ENCODE measurements around the gene CTTNBP2NL.
A peak's percentile ranks its signal among the peaks of the same experiment; 100 is the strongest.
"Not testable (repeated sequence)": the region's sequence is repeated elsewhere in the genome, so short reads cannot be mapped to it uniquely, and the experiment has no call there.

Gene CTTNBP2NL

GRCh38 chr1:112386731-112387346, 9.2 kb upstream of the CTTNBP2NL start:
- DNase-seq (ENCODE audit: low read depth in 2 of 3, low spot score in 2 of 3), result no peak

- no peak for DNase-seq (ENCODE audit: low read depth in 2 of 3, low spot score in 2 of 3)
Measured at GRCh38 chr1:112387807-112388206, 8.2 kb upstream of the CTTNBP2NL start.

GRCh38 chr1:112388436-112388835, 7.6 kb upstream of the CTTNBP2NL start:
- DNase-seq (ENCODE audit: low read depth in 2 of 3, low spot score in 2 of 3), result no peak

GRCh38 chr1:112389689-112390088, 6.3 kb upstream of the CTTNBP2NL start:
- no peak for DNase-seq (ENCODE audit: low read depth in 2 of 3, low spot score in 2 of 3)

GRCh38 chr1:112390335-112390734, 5.7 kb upstream of the CTTNBP2NL start:
- DNase-seq (ENCODE audit: low read depth in 2 of 3, low spot score in 2 of 3), result not testable (repeated sequence)

- DNase-seq (ENCODE audit: low read depth in 2 of 3, low spot score in 2 of 3), result peak; percentile 38 to 67 (median 43)
Measured at GRCh38 chr1:112390775-112391602, 5.0 kb upstream of the CTTNBP2NL start.

- DNase-seq (ENCODE audit: low read depth in 2 of 3, low spot score in 2 of 3), result no peak
Measured at GRCh38 chr1:112391603-112391940, 4.4 kb upstream of the CTTNBP2NL start.

GRCh38 chr1:112393631-112393974, 2.4 kb upstream of the CTTNBP2NL start:
- DNase-seq (ENCODE audit: low read depth in 2 of 3, low spot score in 2 of 3), result no peak

- DNase-seq (ENCODE audit: low read depth in 2 of 3, low spot score in 2 of 3), result no peak
Measured at GRCh38 chr1:112394743-112395062, 1.3 kb upstream of the CTTNBP2NL start.

GRCh38 chr1:112395256-112395820, 676 bp upstream of the CTTNBP2NL start:
- no peak for DNase-seq (ENCODE audit: low read depth in 2 of 3, low spot score in 2 of 3)

- no peak for DNase-seq (ENCODE audit: low read depth in 2 of 3, low spot score in 2 of 3)
Measured at GRCh38 chr1:112396653-112397471, 848 bp downstream of the CTTNBP2NL start.

- no peak for DNase-seq (ENCODE audit: low read depth in 2 of 3, low spot score in 2 of 3)
Measured at GRCh38 chr1:112397841-112398240, 1.8 kb downstream of the CTTNBP2NL start.

- DNase-seq (ENCODE audit: low read depth in 2 of 3, low spot score in 2 of 3), result no peak
Measured at GRCh38 chr1:112399456-112399855, 3.4 kb downstream of the CTTNBP2NL start.

GRCh38 chr1:112400706-112401105, 4.7 kb downstream of the CTTNBP2NL start:
- not testable (repeated sequence) for DNase-seq (ENCODE audit: low read depth in 2 of 3, low spot score in 2 of 3)

- no peak for DNase-seq (ENCODE audit: low read depth in 2 of 3, low spot score in 2 of 3)
Measured at GRCh38 chr1:112402682-112403643, 6.9 kb downstream of the CTTNBP2NL start.

- no peak for DNase-seq (ENCODE audit: low read depth in 2 of 3, low spot score in 2 of 3)
Measured at GRCh38 chr1:112406771-112407170, 10.8 kb downstream of the CTTNBP2NL start.

GRCh38 chr1:112409414-112409813, 13.4 kb downstream of the CTTNBP2NL start:
- no peak for DNase-seq (ENCODE audit: low read depth in 2 of 3, low spot score in 2 of 3)

- no peak for DNase-seq (ENCODE audit: low read depth in 2 of 3, low spot score in 2 of 3)
Measured at GRCh38 chr1:112410673-112411072, 14.7 kb downstream of the CTTNBP2NL start.

- no peak for DNase-seq (ENCODE audit: low read depth in 2 of 3, low spot score in 2 of 3)
Measured at GRCh38 chr1:112417271-112417670, 21.3 kb downstream of the CTTNBP2NL start.

- DNase-seq (ENCODE audit: low read depth in 2 of 3, low spot score in 2 of 3), result no peak
Measured at GRCh38 chr1:112418099-112418892, 22.3 kb downstream of the CTTNBP2NL start.
